ENCODE results near the gene C20orf204. TPM values are rescaled to one million over a fixed set of nuclear protein-coding genes. Genes with fewer than 3 reads are reported as not detected.
"Not testable (repeated sequence)": the region's sequence is repeated elsewhere in the genome, so short reads cannot be mapped to it uniquely, and the experiment has no call there.

The C20orf204 gene
- total RNA-seq, 2 experiments from 2014 or later: 6.1 to 6.4 TPM

DNA sequence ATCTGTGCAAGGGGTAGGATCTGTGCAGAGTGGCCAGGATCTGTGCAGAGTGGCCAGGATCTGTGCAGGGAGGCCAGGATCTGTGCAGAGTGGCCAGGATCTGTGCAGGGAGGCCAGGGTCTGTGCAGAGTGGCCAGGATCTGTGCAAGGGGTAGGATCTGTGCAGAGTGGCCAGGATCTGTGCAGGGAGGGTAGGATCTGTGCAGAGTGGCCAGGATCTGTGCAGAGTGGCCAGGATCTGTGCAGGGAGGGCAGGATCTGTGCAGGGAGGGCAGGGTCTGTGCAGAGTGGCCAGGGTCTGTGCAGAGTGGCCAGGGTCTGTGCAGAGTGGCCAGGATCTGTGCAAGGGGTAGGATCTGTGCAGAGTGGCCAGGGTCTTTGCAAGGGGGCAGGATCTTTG, 52.6 kb downstream of the C20orf204 start:
- intact Hi-C loops (cut with DNase I, micrococcal nuclease); H3K27me3 ChIP-seq (ENCODE audit: control insufficient read depth in 1 of 2, insufficient read depth in 2 of 2, low read length in 2 of 2); H3K36me3 ChIP-seq (ENCODE audit: insufficient read depth, low read length); H3K27ac ChIP-seq (ENCODE audit: low read depth in 1 of 2, low read length in 2 of 2); CTCF ChIA-PET; ATAC-seq (ENCODE audit: poor library complexity); H3K36me3 Mint-ChIP-seq (ENCODE audit: low read depth); H3K4me3 Mint-ChIP-seq; POLR2A ChIA-PET; H3K4me1 ChIP-seq (ENCODE audit: insufficient read depth, low read length); H3K4me3 ChIP-seq (ENCODE audit: low read length); H3K27me3 Mint-ChIP-seq; H3K27ac Mint-ChIP-seq; DNase-seq; H3K9me3 Mint-ChIP-seq: not testable (repeated sequence)
- peaks cover 10% of the 10 kb centered on the region for H3K4me1 Mint-ChIP-seq (ENCODE audit: low read depth)
- H3K9me3 ChIP-seq (ENCODE audit: control insufficient read depth in 1 of 2, insufficient read depth in 1 of 2, low read length in 2 of 2): peaks cover 8 to 20% of the 10 kb centered on the region in 2 experiments

Small RNAs within 50 kb of the gene (microRNA-seq; reads per million reads assigned to microRNA genes)
- gene MIR6813 (ENCODE audit: borderline microRNAs expressed, borderline replicate concordance): 1.4 reads per million

Other genes with a start within 250 kb of the C20orf204 start
- under 1 TPM; 0.08 to 0.34 TPM for gene ZBTB46, start 204.9 kb upstream of the C20orf204 start, total RNA-seq
- gene ABHD16B, start 174.7 kb upstream of the C20orf204 start, total RNA-seq: not detected
- gene TPD52L2, start 170.9 kb upstream of the C20orf204 start, total RNA-seq: 10 to 100 TPM; 15.1 to 15.3 TPM
- gene DNAJC5, start 141.1 kb upstream of the C20orf204 start, total RNA-seq: 10 to 100 TPM; 21.4 to 22.5 TPM
- 10 to 100 TPM; 41.3 to 46.1 TPM for gene UCKL1, start 79.8 kb upstream of the C20orf204 start, total RNA-seq
- 10 to 100 TPM; 22.0 to 23.3 TPM for gene ZNF512B, start 66.3 kb upstream of the C20orf204 start, total RNA-seq
- gene SAMD10, start 56.5 kb upstream of the C20orf204 start, total RNA-seq: 10 to 100 TPM; 12.0 to 12.1 TPM
- 10 to 100 TPM; 50.6 to 51.3 TPM for gene PRPF6, start 55.0 kb upstream of the C20orf204 start, total RNA-seq
- gene SOX18, start 13.5 kb downstream of the C20orf204 start, total RNA-seq: not detected
- gene TCEA2, start 27.0 kb downstream of the C20orf204 start, total RNA-seq: 10 to 100 TPM; 28.4 to 29.9 TPM
- 10 to 100 TPM in 1 of 2 experiments, 1 to 10 TPM in 1; 9.7 to 14.8 TPM for gene RGS19, start 43.3 kb downstream of the C20orf204 start, total RNA-seq
- gene OPRL1, start 43.9 kb downstream of the C20orf204 start, total RNA-seq: 1 to 10 TPM; 1.0 to 1.2 TPM
- gene LKAAEAR1, start 48.2 kb downstream of the C20orf204 start, total RNA-seq: under 1 TPM; 0.30 to 0.39 TPM
- under 1 TPM; 0.38 to 0.47 TPM for gene NPBWR2, start 71.4 kb downstream of the C20orf204 start, total RNA-seq
- 1 to 10 TPM in 1 of 2 experiments, not detected in 1; 1.0 TPM for gene MYT1, start 128.3 kb downstream of the C20orf204 start, total RNA-seq
- gene PCMTD2, start 219.6 kb downstream of the C20orf204 start, total RNA-seq: 10 to 100 TPM; 68.5 to 76.5 TPM